WTC11 (cell line): ENCODE results near the gene CBR1. TPM values are rescaled to one million over a fixed set of nuclear protein-coding genes. Genes with fewer than 3 reads are reported as not detected.

Source experiments
- ATAC-seq: fragments of 200-7000 bp; cut with Tn5 transposase; 2 replicates; pipeline ENCODE4 v1.10.0; 2021; ENCODE audit warnings: mild to moderate bottlenecking, moderate library complexity
- CTCF ChIA-PET: fragments of 300-600 bp; sonication (Branson Sonifier 250); formaldehyde crosslinking; loops from one replicate; lab custom pipeline; 2021; ENCODE audit warnings: antibody characterized with exemption; lab: Charles Lee
- POLR2A ChIA-PET: fragments of 350-600 bp; sonication (Branson Sonifier 250); formaldehyde crosslinking; loops from one replicate; lab custom pipeline; 2021; ENCODE audit warnings: antibody characterized with exemption; lab: Charles Lee
- DNase-seq: peaks from one replicate; pipeline ENCODE4 v3.0.0; 2021; ENCODE audit warnings: low spot score
- H3K27ac Mint-ChIP-seq: 2 replicates; pipeline ENCODE4 v1.8.0; 2021; ENCODE audit warnings: mixed read lengths
- H3K27me3 Mint-ChIP-seq: 2 replicates; pipeline ENCODE4 v1.8.0; 2021; ENCODE audit warnings: low read depth, mild to moderate bottlenecking, moderate library complexity, mixed read lengths
- H3K36me3 Mint-ChIP-seq: 2 replicates; pipeline ENCODE4 v1.8.0; 2021; ENCODE audit warnings: mixed read lengths
- H3K4me1 Mint-ChIP-seq: 2 replicates; pipeline ENCODE4 v1.8.0; 2022; ENCODE audit warnings: mixed read lengths
- H3K4me3 Mint-ChIP-seq: 2 replicates; pipeline ENCODE4 v1.8.0; 2021; ENCODE audit warnings: mild to moderate bottlenecking, moderate library complexity, mixed read lengths
- H3K9me3 Mint-ChIP-seq: 2 replicates; pipeline ENCODE4 v1.8.0; 2021; ENCODE audit warnings: mixed read lengths
- CREM ChIP-seq: sonication (generic); formaldehyde crosslinking; IDR thresholded peaks from 2 replicates; pipeline ENCODE4 v1.8.1; 2022; ENCODE audit warnings: mild to moderate bottlenecking, missing genetic modification reagents, moderate library complexity
- E2F4 ChIP-seq: sonication (generic); formaldehyde crosslinking; IDR thresholded peaks from 2 replicates; pipeline ENCODE4 v1.8.1; 2022; ENCODE audit warnings: low read depth, mild to moderate bottlenecking, moderate library complexity, missing genetic modification reagents, borderline replicate concordance
- ELF4 ChIP-seq: sonication (generic); formaldehyde crosslinking; IDR thresholded peaks from 2 replicates; pipeline ENCODE4 v1.8.1; 2022; ENCODE audit warnings: low read depth, mild to moderate bottlenecking, moderate library complexity, missing genetic modification reagents
- EMX1 ChIP-seq: fragments of 250-450 bp; sonication (Bioruptor Pico); IDR thresholded peaks from 2 replicates; pipeline ENCODE4 v1.8.0; 2021; ENCODE audit warnings: mild to moderate bottlenecking
- ESRRA ChIP-seq: sonication (generic); formaldehyde crosslinking; IDR thresholded peaks from 2 replicates; pipeline ENCODE4 v1.8.1; 2022; ENCODE audit warnings: mild to moderate bottlenecking, missing genetic modification reagents, borderline replicate concordance
- FOXJ3 ChIP-seq: sonication (generic); formaldehyde crosslinking; IDR thresholded peaks from 2 replicates; pipeline ENCODE4 v1.9.0; 2021; ENCODE audit warnings: missing genetic modification reagents, mild to moderate bottlenecking, borderline replicate concordance
- IRF1 ChIP-seq: sonication (generic); formaldehyde crosslinking; IDR thresholded peaks from 2 replicates; pipeline ENCODE4 v1.8.0; 2023; ENCODE audit warnings: missing genetic modification reagents
- IRF2 ChIP-seq: sonication (generic); formaldehyde crosslinking; IDR thresholded peaks from 2 replicates; pipeline ENCODE4 v1.8.0; 2022; ENCODE audit warnings: low read depth, missing genetic modification reagents, borderline replicate concordance
- NR2C2 ChIP-seq: sonication (generic); formaldehyde crosslinking; IDR thresholded peaks from 2 replicates; pipeline ENCODE4 v1.8.0; 2022; ENCODE audit warnings: mild to moderate bottlenecking, missing genetic modification reagents
- RORB ChIP-seq: fragments of 250-450 bp; sonication (Bioruptor Pico); IDR thresholded peaks from 2 replicates; pipeline ENCODE4 v1.9.0; 2021; ENCODE audit warnings: mild to moderate bottlenecking
- USF1 ChIP-seq: sonication (generic); formaldehyde crosslinking; IDR thresholded peaks from 2 replicates; pipeline ENCODE4 v1.8.0; 2022; ENCODE audit warnings: mild to moderate bottlenecking, missing genetic modification reagents
- ZBTB21 ChIP-seq: sonication (generic); formaldehyde crosslinking; IDR thresholded peaks from 2 replicates; pipeline ENCODE4 v1.8.1; 2023; ENCODE audit warnings: mild to moderate bottlenecking, missing genetic modification reagents, borderline replicate concordance
- ZNF232 ChIP-seq: sonication (generic); formaldehyde crosslinking; IDR thresholded peaks from 2 replicates; pipeline ENCODE4 v1.8.0; 2022; ENCODE audit warnings: mild to moderate bottlenecking, missing genetic modification reagents
- total RNA-seq: library from RNA; stranded (reverse); gene quantifications from 3 replicates; pipeline ENCODE4 v1.2.3, GENCODE V29; 2021
- TF ChIP-seq, protein P1 (sequence below): sonication (generic); formaldehyde crosslinking; IDR thresholded peaks from 2 replicates; pipeline ENCODE4 v1.8.1; 2022; ENCODE audit warnings: low read depth, missing genetic modification reagents, borderline replicate concordance
- TF ChIP-seq, protein P2 (sequence below): sonication (generic); formaldehyde crosslinking; IDR thresholded peaks from 2 replicates; pipeline ENCODE4 v1.8.1; 2023; ENCODE audit warnings: mild to moderate bottlenecking, missing genetic modification reagents
- TF ChIP-seq, protein P3 (sequence below): sonication (generic); formaldehyde crosslinking; IDR thresholded peaks from 2 replicates; pipeline ENCODE4 v1.8.0; 2023; ENCODE audit warnings: missing genetic modification reagents, mild to moderate bottlenecking, borderline replicate concordance
- TF ChIP-seq, protein P4 (sequence below): sonication (generic); formaldehyde crosslinking; conservative IDR thresholded peaks from 2 replicates; pipeline ENCODE4 v1.8.1; 2023; ENCODE audit warnings: mild to moderate bottlenecking, low read depth, missing genetic modification reagents, moderate library complexity
- TF ChIP-seq, protein P5 (sequence below): sonication (generic); formaldehyde crosslinking; conservative IDR thresholded peaks from 2 replicates; pipeline ENCODE4 v1.8.1; 2022; ENCODE audit warnings: mild to moderate bottlenecking, missing genetic modification reagents
- TF ChIP-seq, protein P6 (sequence below): sonication (generic); formaldehyde crosslinking; IDR thresholded peaks from 2 replicates; pipeline ENCODE4 v1.8.1; 2023; ENCODE audit warnings: mild to moderate bottlenecking, missing genetic modification reagents

The CBR1 gene
- total RNA-seq, 1 experiment from 2014 or later: 167 TPM

GRCh38 chr21:36052860-36053714, 16.7 kb upstream of the CBR1 start:
- H3K4me3 Mint-ChIP-seq: no peak overlapping the region
- TF ChIP-seq NR2C2 (no peak), E2F4 (CRISPR knock-in tag) (no peak), IRF1 (CRISPR knock-in tag) (no peak), ZBTB21 (CRISPR knock-in tag) (no peak), RORB (CRISPR knock-in tag) (no peak), FOXJ3 (CRISPR knock-in tag) (no peak), IRF2 (CRISPR knock-in tag) (no peak), CREM (CRISPR knock-in tag) (no peak), ZNF232 (CRISPR knock-in tag) (no peak), EMX1 (CRISPR knock-in tag) (no peak), ESRRA (no peak), ELF4 (CRISPR knock-in tag) (no peak), USF1 (CRISPR knock-in tag) (no peak)
- TF ChIP-seq, protein P1, sequence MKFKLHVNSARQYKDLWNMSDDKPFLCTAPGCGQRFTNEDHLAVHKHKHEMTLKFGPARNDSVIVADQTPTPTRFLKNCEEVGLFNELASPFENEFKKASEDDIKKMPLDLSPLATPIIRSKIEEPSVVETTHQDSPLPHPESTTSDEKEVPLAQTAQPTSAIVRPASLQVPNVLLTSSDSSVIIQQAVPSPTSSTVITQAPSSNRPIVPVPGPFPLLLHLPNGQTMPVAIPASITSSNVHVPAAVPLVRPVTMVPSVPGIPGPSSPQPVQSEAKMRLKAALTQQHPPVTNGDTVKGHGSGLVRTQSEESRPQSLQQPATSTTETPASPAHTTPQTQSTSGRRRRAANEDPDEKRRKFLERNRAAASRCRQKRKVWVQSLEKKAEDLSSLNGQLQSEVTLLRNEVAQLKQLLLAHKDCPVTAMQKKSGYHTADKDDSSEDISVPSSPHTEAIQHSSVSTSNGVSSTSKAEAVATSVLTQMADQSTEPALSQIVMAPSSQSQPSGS (CRISPR knock-in tag): no peak
- TF ChIP-seq, protein P2, sequence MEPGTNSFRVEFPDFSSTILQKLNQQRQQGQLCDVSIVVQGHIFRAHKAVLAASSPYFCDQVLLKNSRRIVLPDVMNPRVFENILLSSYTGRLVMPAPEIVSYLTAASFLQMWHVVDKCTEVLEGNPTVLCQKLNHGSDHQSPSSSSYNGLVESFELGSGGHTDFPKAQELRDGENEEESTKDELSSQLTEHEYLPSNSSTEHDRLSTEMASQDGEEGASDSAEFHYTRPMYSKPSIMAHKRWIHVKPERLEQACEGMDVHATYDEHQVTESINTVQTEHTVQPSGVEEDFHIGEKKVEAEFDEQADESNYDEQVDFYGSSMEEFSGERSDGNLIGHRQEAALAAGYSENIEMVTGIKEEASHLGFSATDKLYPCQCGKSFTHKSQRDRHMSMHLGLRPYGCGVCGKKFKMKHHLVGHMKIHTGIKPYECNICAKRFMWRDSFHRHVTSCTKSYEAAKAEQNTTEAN (CRISPR knock-in tag): no peak
- TF ChIP-seq, protein P3, sequence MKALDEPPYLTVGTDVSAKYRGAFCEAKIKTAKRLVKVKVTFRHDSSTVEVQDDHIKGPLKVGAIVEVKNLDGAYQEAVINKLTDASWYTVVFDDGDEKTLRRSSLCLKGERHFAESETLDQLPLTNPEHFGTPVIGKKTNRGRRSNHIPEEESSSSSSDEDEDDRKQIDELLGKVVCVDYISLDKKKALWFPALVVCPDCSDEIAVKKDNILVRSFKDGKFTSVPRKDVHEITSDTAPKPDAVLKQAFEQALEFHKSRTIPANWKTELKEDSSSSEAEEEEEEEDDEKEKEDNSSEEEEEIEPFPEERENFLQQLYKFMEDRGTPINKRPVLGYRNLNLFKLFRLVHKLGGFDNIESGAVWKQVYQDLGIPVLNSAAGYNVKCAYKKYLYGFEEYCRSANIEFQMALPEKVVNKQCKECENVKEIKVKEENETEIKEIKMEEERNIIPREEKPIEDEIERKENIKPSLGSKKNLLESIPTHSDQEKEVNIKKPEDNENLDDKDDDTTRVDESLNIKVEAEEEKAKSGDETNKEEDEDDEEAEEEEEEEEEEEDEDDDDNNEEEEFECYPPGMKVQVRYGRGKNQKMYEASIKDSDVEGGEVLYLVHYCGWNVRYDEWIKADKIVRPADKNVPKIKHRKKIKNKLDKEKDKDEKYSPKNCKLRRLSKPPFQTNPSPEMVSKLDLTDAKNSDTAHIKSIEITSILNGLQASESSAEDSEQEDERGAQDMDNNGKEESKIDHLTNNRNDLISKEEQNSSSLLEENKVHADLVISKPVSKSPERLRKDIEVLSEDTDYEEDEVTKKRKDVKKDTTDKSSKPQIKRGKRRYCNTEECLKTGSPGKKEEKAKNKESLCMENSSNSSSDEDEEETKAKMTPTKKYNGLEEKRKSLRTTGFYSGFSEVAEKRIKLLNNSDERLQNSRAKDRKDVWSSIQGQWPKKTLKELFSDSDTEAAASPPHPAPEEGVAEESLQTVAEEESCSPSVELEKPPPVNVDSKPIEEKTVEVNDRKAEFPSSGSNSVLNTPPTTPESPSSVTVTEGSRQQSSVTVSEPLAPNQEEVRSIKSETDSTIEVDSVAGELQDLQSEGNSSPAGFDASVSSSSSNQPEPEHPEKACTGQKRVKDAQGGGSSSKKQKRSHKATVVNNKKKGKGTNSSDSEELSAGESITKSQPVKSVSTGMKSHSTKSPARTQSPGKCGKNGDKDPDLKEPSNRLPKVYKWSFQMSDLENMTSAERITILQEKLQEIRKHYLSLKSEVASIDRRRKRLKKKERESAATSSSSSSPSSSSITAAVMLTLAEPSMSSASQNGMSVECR: no peak
- TF ChIP-seq, protein P4, sequence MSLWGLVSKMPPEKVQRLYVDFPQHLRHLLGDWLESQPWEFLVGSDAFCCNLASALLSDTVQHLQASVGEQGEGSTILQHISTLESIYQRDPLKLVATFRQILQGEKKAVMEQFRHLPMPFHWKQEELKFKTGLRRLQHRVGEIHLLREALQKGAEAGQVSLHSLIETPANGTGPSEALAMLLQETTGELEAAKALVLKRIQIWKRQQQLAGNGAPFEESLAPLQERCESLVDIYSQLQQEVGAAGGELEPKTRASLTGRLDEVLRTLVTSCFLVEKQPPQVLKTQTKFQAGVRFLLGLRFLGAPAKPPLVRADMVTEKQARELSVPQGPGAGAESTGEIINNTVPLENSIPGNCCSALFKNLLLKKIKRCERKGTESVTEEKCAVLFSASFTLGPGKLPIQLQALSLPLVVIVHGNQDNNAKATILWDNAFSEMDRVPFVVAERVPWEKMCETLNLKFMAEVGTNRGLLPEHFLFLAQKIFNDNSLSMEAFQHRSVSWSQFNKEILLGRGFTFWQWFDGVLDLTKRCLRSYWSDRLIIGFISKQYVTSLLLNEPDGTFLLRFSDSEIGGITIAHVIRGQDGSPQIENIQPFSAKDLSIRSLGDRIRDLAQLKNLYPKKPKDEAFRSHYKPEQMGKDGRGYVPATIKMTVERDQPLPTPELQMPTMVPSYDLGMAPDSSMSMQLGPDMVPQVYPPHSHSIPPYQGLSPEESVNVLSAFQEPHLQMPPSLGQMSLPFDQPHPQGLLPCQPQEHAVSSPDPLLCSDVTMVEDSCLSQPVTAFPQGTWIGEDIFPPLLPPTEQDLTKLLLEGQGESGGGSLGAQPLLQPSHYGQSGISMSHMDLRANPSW: no peak
- TF ChIP-seq, protein P5, sequence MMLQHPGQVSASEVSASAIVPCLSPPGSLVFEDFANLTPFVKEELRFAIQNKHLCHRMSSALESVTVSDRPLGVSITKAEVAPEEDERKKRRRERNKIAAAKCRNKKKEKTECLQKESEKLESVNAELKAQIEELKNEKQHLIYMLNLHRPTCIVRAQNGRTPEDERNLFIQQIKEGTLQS: no peak
- TF ChIP-seq, protein P6, sequence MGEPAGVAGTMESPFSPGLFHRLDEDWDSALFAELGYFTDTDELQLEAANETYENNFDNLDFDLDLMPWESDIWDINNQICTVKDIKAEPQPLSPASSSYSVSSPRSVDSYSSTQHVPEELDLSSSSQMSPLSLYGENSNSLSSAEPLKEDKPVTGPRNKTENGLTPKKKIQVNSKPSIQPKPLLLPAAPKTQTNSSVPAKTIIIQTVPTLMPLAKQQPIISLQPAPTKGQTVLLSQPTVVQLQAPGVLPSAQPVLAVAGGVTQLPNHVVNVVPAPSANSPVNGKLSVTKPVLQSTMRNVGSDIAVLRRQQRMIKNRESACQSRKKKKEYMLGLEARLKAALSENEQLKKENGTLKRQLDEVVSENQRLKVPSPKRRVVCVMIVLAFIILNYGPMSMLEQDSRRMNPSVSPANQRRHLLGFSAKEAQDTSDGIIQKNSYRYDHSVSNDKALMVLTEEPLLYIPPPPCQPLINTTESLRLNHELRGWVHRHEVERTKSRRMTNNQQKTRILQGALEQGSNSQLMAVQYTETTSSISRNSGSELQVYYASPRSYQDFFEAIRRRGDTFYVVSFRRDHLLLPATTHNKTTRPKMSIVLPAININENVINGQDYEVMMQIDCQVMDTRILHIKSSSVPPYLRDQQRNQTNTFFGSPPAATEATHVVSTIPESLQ (CRISPR knock-in tag): no peak
- DNase-seq (no peak), ATAC-seq (no peak; the same call in 1 of the 2 replicates)
- POLR2A ChIA-PET: interaction anchor here (1.2 kb wide), 1 partner anchor 53 kb away, joined by 3 read pairs; no protein-coding TSS in a partner anchor
- CTCF ChIA-PET: interaction anchor here (0.6 to 1.0 kb wide), 3 partner anchors 52 to 86 kb away, joined by 3 to 4 read pairs (median 3); no protein-coding TSS in a partner anchor
- H3K36me3 Mint-ChIP-seq: peaks cover 84% of the 10 kb centered on the region
- H3K27ac Mint-ChIP-seq: peak overlapping the region; percentile 27; the same call in 1 of the 2 replicates
- no peaks in the 10 kb centered on the region for H3K9me3 Mint-ChIP-seq
- no peaks in the 10 kb centered on the region for H3K27me3 Mint-ChIP-seq
- H3K4me1 Mint-ChIP-seq: peaks cover 7% of the 10 kb centered on the region
